Activated T-cell treated with anti-CD3 and anti-CD28 coated beads for 4 hours (primary cell): ENCODE measurements around the gene SLC16A10.
"Not testable (repeated sequence)": the region's sequence is repeated elsewhere in the genome, so short reads cannot be mapped to it uniquely, and the experiment has no call there.

Source experiments
- DNase-seq: peaks from one replicate; pipeline ENCODE4 v3.0.0-alpha.2; 2020

SLC16A10 gene

DNA sequence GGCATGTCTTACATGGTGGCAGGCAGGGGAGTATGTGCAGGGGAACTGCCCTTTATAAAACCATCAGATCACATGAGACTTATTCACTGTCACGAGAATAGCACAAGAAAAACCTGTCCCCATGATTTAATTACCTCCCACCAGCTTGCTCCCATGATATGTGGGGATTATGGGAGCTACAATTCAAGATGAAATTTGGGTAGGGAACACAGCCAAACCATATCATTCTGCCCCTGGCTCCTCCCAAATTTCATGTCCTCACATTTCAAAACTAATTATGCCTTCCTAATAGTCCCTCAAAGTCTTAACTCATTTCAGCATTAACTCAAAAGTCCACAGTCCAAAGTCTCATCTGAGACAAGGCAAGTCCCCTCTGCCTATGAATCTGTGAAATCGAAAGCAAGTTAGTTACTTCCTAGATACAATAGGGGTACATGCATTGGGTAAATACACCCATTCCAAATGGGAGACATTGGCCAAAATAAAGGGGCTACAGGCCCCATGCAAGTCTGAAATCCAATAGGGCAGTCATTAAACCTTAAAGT lies 102.4 kb downstream of the SLC16A10 start:
- DNase-seq = not testable (repeated sequence)

DNA sequence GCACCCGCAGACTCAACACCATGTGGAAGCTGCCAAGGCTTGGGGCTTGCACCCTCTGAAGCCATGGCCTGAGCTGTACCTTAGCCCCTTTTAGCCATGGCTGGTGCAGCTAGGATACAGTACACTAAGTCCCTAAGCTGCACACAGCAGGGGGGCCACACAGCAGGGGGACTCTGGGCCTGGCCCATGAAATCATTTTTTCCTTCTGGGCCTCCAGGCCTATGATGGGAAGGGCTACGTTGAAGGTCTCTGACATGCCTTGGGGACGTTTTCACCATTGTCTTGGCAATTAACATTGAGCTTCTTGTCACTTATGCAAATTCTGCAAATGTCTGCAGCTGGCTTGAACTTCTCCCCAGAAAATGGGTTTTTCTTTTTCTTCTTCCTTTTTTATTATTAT lies 103.3 kb downstream of the SLC16A10 start:
- no peak for DNase-seq

DNA sequence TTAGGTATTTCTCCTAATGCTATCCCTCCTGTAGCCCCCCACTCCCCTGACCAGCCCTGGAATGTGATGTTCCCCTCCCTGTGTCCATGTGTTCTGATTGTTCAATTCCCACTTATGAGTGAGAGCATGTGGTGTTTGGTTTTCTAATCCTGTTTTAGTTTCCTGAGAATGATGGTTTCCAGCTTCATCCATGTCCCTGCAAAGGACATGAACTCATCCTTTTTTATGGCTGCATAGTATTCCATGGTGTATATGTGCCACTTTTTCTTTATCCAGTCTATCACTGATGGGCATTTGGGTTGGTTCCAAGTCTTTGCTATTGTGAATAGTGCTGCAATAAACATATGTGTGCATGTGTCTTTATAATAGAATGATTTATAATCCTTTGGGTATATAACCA lies 103.8 kb downstream of the SLC16A10 start:
- not testable (repeated sequence) for DNase-seq

DNA sequence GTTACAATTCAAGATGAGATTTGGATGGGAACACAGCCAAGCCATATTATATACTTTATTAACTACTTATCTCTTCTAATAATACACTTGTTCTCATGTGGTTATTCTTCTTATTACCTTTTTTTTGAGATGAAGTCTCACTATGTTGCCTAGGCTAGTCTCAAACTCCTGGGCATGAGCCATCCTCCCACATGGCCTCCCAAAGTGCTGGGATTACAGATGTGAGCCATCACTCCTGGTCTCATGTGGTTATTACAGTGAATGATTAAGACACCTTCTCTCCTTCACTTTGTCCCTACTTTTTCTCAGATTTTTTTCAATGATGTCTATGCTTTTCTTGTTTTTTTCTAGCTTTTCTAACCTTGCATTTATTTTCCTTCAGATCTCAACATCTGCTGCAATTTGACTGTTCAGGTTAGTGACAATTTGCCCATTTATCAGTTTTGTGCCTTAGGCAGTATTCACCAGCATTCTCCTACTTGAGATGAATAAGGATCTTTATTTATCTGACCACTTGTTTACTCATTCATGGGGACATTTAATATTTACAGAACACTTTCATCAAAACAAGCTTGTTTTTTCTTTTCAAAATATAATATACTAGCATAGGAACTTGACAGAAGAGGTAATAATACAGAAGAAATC lies 105.7 kb downstream of the SLC16A10 start:
- DNase-seq = no peak

DNA sequence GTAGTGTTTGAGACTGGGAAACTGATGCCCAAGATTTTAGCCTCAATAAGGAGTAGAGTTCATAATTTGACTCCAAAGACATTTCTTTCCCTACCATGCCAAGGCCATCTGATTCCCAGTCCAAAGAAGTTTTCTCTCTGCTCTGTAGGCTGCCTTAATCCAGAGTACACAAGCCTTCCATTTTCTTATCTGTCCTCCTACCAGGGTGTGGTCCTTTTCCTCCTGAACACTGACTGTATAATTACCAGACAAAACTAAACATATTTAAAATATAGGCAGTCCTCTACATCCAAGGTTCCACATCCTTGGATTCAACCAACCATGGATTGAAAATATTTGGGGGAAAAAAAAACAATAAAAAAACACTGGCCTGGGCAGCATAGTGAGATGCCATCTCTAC lies 108.4 kb downstream of the SLC16A10 start:
- no peak for DNase-seq

DNA sequence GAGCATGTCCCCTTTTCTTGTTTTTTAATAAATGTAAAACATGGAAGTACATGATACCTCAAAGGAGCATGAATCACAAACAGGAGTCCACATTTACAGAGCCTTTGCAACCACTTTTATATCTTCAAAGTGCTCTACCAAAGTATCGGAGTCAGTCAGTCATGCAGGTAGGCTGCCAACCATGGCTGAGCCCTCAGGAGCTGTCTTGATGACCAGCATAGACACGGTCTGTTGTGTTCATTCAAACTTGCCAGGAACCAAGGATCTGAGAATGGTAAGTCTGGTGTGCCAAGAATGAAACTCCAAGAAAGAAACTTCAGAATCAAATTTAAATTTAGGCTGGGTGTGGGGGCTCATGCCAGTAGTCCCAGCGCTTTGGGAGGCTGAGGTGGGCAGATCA lies 111.5 kb downstream of the SLC16A10 start:
- DNase-seq = no peak

DNA sequence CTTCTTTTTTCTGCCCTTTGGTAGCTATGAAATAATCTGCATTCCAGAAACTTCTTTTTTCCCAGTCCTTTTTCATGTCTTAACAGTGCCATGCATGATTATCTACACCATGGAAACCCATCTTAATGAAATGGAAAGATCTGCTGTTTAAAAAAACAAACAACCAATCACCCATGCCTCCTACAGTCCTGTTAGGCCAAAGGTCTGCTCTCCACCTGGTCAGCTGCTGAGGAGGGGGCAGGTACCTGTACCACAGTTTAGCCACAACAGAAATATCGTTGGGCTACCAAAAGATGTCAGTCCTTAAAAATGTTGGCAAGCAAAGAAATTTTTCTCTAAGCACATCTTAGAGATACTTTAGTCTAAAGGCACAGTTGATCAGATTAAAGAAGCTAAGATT lies 112.6 kb downstream of the SLC16A10 start:
- no peak for DNase-seq

DNA sequence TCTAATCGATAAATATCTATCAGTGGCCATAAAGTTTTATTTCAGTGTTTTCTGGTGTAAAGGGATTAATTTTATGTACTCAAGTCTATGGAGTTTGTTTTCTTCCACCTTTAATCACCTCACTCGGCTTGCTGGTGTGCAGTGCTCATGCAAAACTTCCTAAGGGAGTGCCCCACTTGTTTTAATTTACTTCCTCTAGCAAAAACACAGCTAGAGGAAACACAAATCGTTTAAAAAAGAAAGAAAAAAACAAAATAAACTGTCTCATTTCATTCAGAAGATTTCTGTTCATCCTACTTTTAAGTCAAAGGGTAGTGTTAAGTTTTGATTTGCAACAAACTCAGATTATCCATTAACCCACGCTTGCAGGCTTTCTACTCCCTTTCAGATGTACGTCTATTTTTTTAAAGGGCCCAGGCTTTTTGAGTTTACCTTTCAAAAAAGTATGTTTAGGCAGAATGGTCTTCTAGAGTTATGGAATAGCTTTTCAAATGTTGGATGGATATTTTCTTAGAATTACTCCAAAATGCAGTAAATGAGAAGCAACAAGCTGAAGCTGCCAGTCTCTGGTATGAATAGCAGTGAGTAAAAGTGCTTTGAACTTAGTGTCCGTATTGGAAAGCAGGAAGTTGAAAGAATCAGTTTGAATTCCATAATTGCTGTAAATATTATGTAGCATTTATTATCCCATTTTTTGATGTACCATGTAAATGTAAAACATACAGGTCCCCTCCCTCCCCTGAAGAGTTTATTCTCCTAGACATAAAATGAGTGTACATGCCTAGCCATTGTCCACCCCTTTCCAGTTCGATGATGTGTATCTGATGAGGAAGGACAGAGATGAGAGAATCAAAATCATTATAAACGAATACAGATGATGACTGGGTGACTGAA lies 113.3 kb downstream of the SLC16A10 start:
- no peak for DNase-seq

DNA sequence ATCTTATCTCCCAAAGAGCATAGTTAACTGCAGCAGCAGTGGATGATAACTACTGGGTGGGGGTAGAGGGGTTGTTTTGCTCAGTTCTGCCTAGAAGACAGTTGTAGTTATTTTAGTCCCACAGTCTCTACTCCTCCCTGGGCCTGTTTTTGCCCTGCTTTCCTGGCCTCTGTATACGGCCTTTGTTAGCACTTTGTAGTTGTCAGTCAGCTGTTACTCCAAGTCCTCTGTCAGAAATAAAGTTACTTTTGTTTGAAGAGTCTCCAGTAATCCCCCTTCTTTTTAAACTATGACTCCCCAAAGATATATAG lies 113.9 kb downstream of the SLC16A10 start:
- DNase-seq = no peak

DNA sequence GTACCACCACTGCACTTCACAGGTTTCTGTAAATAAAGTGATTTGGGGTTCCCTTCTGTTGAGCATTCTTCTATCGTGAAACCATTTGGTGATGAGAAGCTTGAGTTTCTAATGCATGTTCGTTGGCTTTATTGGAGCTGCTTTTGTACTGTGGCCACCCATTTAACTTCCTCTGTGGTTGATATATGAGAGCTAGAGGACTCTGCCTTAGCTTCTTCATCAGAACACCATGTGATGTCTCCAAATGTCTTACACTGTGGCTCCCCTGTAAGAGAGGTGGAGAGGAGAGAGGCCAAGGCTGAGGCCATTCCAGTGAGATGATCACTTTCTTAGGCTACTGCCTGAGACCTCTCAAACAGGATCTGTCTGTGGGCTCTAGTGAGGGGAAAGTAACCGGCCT lies 114.5 kb downstream of the SLC16A10 start:
- DNase-seq = no peak

DNA sequence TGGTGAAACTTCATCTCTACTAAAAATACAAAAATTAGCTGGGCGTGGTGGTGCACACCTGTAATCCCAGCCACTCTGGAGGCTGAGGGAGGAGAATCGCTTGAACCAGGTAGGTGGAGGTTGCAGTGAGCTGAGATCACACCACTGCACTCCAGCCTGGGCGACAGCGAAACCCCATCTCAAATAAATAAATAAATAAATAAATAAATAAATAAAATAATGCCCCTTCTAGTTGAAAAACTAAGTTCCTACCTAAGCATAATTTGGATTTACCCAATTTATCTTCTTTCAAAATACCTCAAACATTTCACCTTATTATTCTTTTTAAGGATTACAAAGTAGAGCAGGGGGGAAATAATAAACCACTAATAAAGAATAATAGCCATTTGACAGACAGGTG lies 116.2 kb downstream of the SLC16A10 start:
- DNase-seq = not testable (repeated sequence)

DNA sequence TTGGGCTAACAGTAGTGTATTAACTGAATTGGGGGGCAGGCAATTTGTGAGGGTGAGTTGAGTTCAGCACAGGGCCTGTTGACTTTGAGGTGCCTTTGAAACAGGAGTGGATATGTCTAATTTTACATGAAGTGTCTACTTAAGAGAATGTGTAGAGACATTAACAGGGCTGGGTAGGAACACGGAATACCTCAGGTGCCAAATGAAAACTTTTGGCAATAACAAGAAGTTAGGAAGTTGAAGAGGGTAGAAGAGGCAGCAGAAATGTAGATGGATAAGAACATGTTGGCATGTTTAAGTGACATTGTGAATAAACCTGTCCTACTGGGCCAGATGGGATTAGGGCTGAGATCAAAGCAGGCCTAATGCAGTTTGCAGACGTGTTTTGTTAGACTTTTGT lies 117.0 kb downstream of the SLC16A10 start:
- DNase-seq = no peak

DNA sequence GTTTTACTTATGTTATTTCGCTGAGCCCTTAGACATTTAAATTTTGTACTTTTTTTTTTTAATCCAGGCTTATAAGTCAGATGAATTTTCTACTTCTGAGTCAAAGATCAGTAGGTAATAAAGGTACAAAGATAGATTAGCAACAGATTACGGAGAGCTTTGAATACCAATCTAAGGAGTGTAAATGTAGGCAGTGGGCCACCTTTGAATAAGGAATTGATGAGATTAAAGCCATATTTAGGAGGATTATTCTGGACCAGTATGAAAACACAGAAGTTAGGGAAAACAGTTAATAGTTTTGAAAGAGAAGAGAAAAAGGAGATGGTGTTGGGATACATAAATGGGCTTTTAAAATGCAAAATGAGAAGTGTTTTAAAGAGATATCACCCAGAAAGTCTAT lies 117.6 kb downstream of the SLC16A10 start:
- DNase-seq = no peak

DNA sequence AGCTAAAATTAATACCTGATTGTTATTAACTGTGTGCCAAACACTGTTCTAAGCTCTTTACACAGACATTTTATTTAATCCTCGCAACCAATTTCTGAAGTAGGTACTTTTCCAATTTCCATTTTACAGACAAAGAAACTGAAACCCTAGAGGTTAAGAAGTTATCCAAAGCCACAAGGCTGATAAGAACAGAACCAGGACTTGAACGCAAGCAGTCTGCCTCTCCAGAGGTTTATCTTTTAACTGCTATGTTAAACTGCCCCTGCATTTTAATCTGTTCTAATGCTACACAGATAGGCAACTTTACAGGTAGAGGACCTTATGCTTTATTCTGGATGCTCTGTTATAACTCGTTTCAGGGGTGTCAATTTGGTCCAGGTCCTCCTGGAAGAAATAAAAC lies 118.2 kb downstream of the SLC16A10 start:
- DNase-seq = no peak

DNA sequence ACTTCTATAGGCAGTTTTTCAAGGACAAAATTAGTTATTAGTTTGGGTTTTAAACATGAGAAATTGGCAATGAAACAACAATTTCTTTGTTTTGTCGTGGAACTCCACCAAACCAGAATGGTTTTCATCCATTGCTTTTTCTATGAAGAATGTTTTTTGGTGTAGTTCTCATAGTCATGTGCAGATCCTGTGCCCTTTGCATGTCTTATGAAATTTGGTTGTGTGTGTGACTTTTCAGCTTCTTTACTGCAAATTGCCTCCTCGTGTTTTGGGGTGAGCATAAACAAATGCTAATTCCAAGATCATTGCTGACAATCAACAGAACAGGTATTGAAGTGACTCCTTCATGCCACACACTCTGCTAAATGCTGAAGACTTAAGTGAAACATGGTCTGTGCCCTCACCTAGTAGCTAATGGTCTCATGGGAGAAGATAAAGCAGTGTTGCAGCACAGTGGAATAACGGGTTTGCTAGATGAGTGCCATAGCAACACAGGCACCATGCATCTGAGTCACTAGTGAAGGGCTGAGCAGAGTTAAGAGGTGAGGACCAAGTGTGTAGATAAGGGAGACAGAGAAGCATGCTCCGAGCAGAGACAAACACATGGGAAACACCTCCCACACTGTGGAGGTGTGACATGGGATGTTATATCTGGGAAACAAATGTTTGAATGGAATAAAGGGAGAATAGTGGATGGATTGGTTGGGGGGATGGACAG lies 120.0 kb downstream of the SLC16A10 start:
- no peak for DNase-seq

DNA sequence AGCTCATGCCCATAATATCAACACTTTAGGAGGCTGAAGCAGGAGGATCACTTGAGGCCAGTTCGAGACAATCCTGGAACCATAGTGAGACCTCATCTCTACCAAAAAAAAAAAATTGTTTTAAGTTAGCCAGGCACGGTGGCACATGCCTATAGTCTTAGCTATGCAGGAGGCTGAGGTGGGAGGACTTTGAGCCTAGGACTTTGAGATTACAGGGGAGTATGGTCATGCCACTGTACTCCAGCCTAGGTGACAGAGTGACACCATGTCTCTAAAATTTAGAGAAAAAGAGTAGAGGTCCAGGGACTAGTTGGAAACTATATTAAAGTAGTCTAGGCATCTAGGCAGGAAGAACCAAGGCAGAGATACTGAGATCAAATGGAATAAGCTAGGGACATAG lies 121.6 kb downstream of the SLC16A10 start:
- no peak for DNase-seq

DNA sequence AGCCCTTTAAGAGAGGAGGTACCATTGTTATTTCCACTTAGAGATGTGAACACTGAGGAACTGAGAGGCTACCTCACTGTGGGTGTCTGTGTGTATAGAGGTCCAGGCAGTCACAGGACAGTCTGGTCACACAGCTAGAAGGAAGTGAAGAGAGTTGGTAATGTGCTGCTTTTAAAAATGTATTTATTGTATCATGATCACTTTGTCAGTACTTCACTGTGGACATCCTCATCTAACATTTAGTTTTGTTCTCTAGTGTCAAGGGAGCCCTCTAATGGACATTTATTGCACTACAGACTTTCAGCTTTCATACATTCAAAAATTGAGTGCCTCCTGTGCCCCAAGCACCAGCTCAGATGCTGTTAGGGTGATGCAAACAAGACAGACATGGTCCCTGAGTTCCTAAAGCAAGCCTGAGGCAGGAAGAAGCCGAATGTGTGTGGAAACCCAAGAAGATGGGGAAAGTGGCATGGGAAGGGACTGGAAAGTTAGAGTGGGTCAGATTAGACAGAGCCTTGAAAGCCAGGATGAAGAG lies 123.0 kb downstream of the SLC16A10 start:
- DNase-seq = no peak

DNA sequence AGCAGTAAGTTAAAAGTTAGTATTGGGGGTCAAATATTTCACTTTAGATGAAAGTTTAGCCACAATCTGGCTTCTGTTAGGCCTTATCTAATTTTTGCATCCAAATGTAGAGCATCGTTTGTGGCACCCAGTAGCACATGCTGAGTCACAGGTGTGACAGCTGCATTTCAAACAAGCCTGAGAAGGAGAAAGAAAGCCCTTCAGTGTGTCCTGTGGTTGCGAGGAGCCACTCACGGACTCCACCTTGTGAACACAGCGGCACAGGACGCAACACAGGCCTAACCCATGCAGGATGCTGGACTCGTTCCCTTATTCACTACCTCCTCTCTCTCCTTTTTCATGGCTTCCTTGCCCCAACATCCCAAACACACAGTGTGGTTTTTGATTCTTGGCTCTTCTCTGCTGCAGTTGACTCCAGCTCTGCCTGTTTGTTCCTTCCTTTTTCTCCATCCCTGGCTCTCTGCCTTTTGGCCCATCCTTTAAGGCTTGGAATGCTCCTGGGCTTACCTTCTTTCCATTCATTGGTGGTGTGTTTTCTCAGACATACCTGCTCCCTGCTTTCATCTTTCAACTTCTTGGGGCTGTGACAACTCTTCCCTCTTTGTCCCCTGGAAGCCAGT lies 124.2 kb downstream of the SLC16A10 start:
- DNase-seq = no peak

DNA sequence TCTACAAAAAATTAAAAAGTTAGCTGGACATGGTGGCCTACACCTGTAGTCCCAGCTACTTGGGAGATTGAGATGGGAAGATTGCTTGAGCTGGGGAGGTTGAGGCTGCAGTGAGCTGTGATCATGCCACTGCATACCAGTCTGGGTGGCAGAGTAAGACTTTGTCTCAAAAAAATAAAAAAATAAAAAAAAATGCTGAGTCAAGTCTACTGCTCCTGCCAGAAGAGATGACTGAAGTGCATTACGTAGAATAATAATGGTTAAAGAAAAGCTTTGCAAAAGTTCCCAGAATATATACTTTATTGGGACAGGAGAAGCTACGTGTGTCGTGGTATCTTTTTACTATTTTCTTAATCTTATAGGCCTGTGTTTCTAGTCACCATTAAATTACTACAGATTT lies 125.3 kb downstream of the SLC16A10 start:
- no peak for DNase-seq

DNA sequence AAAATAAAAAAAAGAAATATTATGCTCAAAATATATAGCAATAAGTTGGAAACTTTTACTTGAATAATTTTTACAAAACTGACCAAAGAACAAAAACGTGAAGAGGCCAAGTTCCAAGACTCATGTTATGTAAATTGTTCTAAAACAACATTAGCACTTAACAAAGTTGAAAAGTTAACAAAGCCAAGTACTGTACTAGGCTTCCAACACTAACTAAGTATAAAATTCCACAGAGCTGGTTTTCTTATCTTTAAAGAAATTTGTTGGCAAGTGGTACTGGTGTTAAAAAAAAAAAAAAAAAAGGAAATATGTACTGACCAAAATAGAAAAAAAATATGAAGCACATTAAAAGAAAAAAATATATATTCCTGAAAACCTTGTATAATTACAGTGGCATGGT lies 127.8 kb downstream of the SLC16A10 start:
- no peak for DNase-seq

DNA sequence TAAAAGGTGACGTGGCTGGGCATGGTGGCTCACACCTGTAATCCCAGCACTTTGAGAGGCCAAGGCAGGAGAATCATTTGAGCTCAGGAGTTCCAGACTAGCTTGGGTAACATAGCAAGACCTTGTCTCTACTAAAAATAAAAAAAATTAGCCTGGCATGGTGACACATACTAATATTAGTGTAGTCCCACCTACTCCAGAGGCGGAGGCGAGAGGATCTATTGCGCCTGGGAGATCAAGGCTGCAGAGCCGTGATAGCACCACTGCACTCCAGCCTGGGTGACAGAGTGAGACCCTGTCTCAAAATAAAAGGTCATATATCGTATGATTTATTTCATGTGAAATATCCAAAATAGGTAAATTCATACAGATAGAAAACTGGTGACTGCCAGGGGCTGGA lies 132.5 kb downstream of the SLC16A10 start:
- DNase-seq = no peak

DNA sequence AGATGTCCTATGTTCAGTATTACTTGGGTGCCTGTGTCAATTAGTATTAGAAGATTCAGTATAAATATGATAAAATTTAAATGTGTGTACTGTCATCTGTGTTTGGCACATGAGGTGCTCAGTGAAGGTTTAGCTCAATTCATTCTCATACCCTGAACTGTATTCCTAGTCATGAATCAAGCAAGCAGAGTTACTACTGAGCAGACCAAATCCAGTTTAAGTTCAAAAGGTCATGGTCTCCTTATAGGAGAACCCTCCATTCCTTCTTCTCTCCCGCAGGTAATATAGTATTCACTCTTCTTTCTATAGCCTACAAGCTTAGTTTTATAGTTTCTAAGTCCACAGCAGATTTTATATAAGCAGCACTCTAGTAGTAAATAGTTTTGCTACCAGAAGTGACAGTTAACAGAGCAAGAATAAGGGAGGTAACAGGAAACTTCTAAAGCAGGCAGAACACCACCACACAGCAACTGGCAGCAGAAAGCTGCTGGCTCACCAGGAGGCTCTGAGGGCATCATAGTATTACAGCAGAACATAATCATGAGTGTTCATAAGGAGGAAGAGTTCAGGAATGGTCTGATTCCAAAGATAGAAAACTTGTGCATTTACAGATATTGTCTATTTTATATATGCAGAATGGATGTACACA lies 133.2 kb downstream of the SLC16A10 start:
- DNase-seq = no peak

DNA sequence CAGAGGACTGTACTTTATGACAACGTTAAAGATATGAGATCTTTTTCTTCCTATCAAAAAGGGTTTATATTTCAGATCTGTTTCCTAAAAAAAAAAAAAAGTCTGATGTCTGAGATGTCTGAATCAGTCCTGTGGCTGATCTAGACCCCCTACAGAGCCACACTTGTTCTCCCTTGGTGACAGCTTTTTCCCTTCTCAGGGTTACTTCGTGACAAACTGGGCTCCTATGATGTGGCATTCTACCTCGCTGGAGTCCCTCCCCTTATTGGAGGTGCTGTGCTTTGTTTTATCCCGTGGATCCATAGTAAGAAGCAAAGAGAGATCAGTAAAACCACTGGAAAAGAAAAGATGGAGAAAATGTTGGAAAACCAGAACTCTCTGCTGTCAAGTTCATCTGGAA lies 134.5 kb downstream of the SLC16A10 start:
- DNase-seq = no peak
